HG03558 (cell line): ENCODE measurements around the gene ADAMTS6.

Source experiments
- ATAC-seq: cut with Tn5 transposase; IDR thresholded peaks from one replicate; pipeline ENCODE4 v1.9.1; 2021; ENCODE audit warnings: moderate number of reproducible peaks; ENCODE audit not compliant: unreplicated experiment; ENCODE audit errors: extremely low read depth

Gene ADAMTS6

GRCh38 chr5:65157906-65158603 lies 323.7 kb downstream of the ADAMTS6 start:
- ATAC-seq, result no peak

DNA sequence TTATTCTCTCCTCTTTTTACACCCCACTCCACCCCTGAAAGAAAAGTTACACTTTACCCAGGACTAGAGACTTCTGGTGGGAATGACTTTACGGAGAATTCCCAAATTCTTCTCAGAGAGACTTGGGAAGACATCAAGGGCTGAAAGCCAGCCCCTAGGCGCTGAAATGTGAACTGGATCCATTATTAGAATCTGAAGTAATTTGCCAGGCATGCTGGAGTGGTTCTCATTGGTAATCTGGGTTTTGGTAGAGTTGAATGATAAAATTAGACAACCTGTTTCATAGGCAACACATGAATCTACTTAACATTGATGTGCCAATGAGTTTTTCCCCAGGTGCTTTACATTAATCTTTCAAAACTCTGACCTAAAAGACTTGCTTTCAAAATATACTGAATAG lies 324.8 kb downstream of the ADAMTS6 start:
- no peak for ATAC-seq

DNA sequence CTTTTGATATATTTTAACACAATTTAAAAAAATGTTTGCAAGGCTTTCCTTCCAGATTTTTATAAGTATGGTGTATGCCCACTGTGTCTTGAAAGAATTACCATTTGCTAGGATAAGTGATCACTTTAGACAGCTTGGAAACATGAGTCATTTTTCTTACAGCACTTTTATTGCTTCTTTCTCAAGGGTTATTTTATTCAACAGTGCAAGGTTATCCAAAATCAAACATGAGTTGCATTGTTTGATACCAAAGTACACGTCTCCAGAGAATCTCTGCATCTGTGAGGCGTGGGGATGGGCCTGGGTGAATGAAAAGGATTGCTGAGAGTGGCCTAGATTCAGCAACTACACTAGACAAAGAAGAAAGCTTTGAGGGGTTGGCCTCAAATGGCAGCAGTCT lies 329.6 kb downstream of the ADAMTS6 start:
- ATAC-seq, result no peak

DNA sequence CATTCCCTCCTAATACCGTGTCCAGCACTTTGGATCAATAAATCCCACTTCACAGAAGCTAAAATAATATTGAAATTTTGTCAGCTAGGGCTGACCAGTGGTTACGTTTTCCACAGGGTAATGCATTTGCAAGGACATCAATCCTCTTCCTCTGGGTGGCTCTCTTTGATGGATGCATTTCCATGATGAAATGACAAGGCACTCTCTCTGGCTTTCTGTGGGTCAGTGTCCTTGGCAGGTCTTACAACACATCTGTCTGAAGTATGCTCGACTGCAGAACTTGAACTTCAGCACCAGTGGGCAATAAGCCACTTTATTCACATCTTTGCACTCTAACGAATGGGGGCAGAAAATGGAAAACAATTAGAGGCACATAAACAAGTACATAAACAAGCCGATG lies 330.1 kb downstream of the ADAMTS6 start:
- ATAC-seq, result no peak

GRCh38 chr5:65150599-65151304 lies 331.0 kb downstream of the ADAMTS6 start:
- ATAC-seq, result no peak

DNA sequence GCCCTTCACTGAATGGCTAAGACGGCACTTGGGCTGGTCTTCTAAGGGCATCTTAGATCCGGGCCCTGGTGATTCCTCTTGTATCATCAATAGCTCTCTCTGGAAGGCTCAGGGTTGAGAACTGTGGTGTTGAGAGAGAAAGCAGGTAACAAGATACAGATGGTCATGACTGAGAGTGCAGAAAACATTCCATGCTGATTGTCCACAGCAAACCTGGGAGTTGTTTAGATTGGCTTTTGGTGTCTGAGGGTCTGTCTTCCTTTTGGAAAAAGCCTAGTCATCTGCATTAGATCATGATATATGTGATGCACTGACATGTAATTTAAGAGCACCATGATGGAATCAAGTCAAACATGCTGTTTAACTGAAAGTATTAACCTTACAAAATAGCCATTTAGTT lies 331.9 kb downstream of the ADAMTS6 start:
- no peak for ATAC-seq

DNA sequence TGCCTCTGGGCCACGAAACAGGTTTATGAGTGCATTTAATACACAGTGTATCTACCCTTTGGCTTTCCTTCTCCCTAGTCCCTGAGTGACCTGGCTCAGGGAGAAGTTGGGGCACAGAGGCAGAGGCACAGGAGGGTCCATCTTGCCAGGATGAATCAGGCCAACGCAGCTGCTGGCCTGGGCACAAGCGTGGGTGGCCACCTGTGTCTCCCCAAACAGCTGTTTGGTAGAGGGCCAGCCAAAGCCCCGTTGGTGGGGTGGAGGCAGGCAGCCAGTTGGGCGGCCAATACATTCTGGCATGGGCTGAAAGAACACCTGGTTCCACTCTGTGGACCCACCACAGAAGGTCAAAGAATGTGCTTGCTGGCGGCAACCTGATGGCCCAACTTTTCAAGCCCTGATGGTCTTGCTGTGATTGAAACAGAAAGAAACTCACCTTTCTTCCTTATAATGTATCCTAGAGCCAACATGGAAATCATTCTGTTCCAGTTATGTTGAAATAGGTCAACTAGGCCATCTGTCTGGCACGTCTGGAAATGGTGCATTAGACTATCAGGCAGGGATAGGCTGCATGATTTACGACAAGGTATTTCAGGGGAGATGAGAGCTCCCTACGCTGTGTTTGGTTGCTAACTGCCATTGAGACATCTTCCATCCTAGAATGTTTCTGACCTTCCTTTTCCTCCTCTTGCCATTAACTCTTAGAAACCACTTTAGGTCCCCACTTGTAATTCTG lies 337.4 kb downstream of the ADAMTS6 start:
- ATAC-seq, result no peak

- ATAC-seq, result no peak
These were observed 339.2 kb downstream of the ADAMTS6 start for GRCh38 chr5:65142511-65143011.

DNA sequence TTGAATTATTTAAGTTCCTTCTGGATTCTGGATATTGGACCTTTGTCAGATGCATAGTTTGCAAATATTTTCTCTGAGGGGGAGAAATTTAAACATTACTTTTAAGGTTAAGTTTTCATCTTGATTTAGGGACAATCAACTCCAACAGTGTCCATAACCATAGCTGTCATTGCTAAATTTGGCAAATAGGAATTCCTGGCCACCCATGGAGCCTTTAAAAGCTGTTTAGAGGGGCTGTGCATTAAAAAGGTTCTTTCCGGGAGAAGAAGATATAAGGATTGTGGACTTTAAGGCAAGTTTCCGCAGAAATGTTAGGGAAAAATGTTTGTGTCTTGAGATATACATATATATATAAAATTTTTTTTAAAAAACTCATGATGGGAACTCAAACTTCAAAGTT lies 339.7 kb downstream of the ADAMTS6 start:
- ATAC-seq, result no peak

DNA sequence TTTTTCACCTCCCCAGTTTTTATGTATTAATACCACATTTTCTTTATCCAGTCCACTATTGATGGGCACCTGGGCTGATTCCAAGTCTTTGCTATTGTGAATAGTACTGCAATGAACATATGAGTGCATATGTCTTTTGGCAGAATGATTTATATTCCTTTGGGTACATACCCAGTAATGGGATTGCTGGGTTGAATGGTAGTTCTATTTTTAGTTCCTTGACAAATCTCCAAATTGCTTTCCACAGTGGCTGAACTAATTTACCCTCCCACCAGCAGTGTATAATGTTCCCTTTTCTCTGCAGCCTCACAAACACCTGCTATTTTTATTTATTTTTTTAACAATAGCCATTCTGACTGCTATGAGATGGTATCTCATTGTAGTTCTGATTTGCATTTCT lies 340.2 kb downstream of the ADAMTS6 start:
- ATAC-seq, result no peak

GRCh38 chr5:65137631-65138030 lies 344.1 kb downstream of the ADAMTS6 start:
- ATAC-seq, result no peak

DNA sequence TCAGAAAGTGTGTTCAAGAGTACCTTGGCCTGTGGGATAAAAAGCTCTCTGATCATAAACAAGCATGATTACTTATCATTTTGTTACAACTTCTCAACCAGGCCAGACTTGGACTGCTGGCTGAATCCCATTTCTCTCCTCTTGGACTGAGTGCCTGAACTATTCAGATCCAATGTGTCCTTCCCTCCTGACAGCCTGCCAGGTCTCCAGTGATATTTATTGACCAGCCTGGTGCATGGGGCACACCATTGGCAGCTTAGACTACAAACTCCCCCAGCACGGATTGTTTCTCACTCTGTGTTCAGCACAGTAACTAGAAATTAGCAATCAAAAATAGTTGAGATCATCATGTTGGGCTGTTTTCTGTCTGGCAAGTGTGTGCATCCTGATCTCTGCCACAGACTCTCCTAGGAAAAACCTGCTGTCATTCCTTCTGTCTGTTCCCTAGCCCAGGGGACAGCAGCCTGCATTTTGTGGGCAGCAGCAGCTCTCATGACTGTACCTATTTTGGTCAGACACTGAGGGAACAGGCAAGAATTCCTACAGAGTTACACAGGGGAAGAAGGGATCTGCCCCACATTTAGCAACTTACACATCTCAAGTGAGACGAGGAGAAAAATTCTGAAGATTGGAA lies 348.1 kb downstream of the ADAMTS6 start:
- ATAC-seq, result no peak

- ATAC-seq, result no peak
These were observed 349.3 kb downstream of the ADAMTS6 start for GRCh38 chr5:65132386-65132785.

GRCh38 chr5:65128226-65128625 lies 353.5 kb downstream of the ADAMTS6 start:
- no peak for ATAC-seq

GRCh38 chr5:65127161-65127901 lies 354.4 kb downstream of the ADAMTS6 start:
- ATAC-seq, result no peak

GRCh38 chr5:65126542-65127069 lies 355.1 kb downstream of the ADAMTS6 start:
- no peak for ATAC-seq

- ATAC-seq, result no peak
These were observed 355.9 kb downstream of the ADAMTS6 start for GRCh38 chr5:65125591-65126541.

DNA sequence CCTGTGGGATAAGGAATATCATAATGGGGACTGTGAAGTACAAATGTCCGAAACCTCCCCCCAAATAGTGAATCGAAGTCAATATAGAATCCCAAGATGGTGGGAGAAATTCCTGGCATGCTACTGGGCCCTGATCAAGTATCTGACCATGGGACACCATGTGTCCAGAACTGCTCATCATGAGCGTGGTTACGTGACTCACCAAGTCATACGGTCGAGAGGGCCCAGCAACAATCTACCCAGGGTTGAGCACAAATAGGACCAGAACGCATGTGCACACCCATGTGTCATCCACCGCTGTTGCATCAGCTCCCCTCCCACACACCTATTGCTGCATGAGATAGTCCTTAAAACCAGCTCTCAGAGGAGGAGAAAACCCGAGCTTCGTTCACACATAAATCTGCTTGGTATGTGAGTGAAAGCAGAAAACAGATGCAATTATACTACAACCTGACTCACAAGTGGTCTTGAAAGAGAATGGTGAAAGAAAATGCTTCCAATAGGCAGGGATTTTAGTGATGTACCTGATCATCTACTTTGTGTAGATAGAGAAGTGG lies 359.8 kb downstream of the ADAMTS6 start:
- no peak for ATAC-seq
